Astrocyte of the spinal cord (primary cell): ENCODE data around the gene KRTAP4-3.
A peak's percentile ranks its signal among the peaks of the same experiment; 100 is the strongest.
"Not testable (repeated sequence)": the region's sequence is repeated elsewhere in the genome, so short reads cannot be mapped to it uniquely, and the experiment has no call there.

Experiments used
- DNase-seq: peaks from one replicate; pipeline ENCODE4 v3.0.0; 2011; ENCODE audit warnings: low read depth, low spot score
- H3K4me3 ChIP-seq: 2 replicates; pipeline ENCODE4 v1.5.1; 2011; ENCODE audit warnings: low read depth, mild to moderate bottlenecking, low read length, moderate library complexity
- in situ Hi-C: cut with HindIII; loops from 2 replicates; pipeline ENCODE4 v1.10.0; 2017; ENCODE audit warnings: low sequenced_read_pairs
- TF ChIP-seq, protein P1 (sequence below): IDR thresholded peaks from 2 replicates; pipeline ENCODE4 v1.5.1; 2012; ENCODE audit warnings: low read depth, mild to moderate bottlenecking, low read length, inconsistent platforms

Gene KRTAP4-3

DNA sequence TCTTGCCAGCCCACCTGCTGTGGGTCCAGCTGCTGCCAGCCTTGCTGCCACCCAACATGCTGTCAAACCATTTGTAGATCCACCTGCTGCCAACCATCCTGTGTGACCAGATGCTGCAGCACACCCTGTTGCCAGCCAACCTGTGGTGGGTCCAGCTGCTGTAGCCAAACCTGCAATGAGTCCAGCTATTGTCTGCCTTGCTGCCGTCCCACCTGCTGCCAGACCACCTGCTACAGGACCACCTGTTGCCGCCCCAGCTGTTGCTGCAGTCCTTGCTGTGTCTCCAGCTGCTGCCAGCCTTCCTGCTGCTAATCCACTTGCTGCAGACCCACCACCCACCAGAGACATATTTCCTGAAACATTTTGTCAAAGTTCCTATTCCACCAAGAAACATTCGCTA lies 22.3 kb upstream of the KRTAP4-3 start:
- no peak overlapping the region for H3K4me3 ChIP-seq
- no peak for DNase-seq
- TF ChIP-seq, protein P1, sequence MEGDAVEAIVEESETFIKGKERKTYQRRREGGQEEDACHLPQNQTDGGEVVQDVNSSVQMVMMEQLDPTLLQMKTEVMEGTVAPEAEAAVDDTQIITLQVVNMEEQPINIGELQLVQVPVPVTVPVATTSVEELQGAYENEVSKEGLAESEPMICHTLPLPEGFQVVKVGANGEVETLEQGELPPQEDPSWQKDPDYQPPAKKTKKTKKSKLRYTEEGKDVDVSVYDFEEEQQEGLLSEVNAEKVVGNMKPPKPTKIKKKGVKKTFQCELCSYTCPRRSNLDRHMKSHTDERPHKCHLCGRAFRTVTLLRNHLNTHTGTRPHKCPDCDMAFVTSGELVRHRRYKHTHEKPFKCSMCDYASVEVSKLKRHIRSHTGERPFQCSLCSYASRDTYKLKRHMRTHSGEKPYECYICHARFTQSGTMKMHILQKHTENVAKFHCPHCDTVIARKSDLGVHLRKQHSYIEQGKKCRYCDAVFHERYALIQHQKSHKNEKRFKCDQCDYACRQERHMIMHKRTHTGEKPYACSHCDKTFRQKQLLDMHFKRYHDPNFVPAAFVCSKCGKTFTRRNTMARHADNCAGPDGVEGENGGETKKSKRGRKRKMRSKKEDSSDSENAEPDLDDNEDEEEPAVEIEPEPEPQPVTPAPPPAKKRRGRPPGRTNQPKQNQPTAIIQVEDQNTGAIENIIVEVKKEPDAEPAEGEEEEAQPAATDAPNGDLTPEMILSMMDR: no peak
- in situ Hi-C loops: no loop called here

DNA sequence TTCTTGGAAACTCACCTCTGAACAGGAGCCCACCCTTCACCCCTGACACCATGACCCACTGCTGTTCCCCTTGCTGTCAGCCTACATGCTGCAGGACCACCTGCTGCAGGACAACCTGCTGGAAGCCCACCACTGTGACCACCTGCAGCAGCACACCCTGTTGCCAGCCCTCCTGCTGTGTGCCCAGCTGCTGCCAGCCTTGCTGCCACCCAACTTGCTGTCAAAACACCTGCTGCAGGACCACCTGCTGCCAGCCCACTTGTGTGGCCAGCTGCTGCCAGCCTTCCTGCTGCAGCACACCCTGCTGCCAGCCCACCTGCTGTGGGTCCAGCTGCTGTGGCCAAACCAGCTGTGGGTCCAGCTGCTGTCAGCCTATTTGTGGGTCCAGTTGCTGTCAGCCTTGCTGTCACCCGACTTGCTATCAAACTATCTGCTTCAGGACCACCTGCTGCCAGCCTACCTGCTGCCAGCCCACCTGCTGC lies 21.9 kb upstream of the KRTAP4-3 start, which contains the start of gene KRTAP9-1:
Gene KRTAP9-1, plus strand, starts transcription at position 51 of the 482 bp plus-strand sequence. Its CDS starts 0 bp downstream, at position 51.
- H3K4me3 ChIP-seq, DNase-seq, in situ Hi-C loops: not testable (repeated sequence)

DNA sequence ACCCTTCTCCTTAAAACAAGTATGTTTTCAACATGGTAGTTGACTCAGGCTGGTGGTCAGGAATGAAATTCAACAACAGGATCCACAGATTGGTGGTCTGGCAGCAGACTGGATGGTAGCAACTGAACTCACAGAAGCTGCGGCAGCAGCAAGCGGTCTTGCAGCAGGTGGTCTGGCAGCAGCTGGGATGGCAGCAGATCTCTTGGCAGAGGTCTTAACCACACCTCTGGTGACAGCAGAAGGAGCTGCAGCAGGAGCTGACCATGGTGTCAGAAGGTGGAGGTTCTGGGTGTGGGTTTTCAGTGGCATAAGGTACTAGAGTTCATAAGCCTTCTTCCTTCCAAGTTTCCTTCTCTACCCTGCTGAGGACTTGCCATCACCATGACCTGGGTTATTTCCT lies 18.9 kb upstream of the KRTAP4-3 start:
- no peak overlapping the region for H3K4me3 ChIP-seq
- TF ChIP-seq, protein P1: no peak
- no peak for DNase-seq
- in situ Hi-C loops: no loop called here

DNA sequence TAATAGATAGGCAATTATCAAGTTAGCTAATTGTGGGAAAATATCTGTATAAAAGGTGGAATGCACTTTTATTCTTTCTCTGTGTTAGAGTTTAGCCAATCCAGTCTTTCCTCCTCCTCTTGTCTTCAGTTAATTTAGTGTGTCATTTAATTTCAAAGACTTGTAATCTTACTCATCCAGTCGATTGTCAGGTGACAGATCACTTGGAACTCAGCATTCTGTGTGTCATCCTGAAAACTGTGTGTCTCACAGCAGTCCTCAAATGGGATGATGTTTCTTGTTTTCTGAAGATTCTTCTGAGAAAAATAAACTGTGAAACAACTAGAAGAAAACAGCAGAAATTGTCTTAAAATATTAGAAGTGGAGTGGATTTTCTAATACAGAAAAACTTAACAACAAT lies 17.0 kb upstream of the KRTAP4-3 start:
- in situ Hi-C loops: no loop called here
- TF ChIP-seq, protein P1: no peak
- no peak overlapping the region for H3K4me3 ChIP-seq
- DNase-seq: no peak

DNA sequence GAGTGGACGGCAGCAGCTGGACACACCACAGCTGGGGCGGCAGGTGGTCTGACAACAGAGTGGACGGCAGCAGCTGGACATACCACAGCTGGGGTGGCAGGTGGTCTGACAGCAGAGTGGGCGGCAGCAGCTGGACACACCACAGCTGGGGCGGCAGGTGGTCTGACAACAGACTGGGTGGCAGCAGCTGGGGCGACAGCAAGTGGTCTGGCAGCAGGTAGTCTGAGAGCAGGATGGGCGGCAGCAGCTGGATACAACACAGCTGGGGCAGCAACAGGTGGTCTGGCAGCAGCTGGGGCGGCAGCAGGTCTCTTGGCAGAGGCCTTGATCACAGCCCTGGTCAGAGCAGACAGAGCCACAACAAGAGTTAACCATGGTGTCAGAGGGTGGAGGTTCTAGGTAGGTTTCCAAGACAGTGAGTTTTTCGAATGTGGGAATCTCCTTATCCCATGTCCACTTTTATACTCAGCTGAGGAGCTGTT lies 16.5 kb upstream of the KRTAP4-3 start, which contains the start of gene KRTAP4-1:
Gene KRTAP4-1, minus strand, starts transcription at position 432 of the 482 bp plus-strand sequence. Its CDS starts 57 bp downstream, at position 375.
- DNase-seq: no peak
- TF ChIP-seq, protein P1: no peak
- in situ Hi-C loops: no loop called here
- no peak within 1 kb of the TSS for H3K4me3 ChIP-seq

DNA sequence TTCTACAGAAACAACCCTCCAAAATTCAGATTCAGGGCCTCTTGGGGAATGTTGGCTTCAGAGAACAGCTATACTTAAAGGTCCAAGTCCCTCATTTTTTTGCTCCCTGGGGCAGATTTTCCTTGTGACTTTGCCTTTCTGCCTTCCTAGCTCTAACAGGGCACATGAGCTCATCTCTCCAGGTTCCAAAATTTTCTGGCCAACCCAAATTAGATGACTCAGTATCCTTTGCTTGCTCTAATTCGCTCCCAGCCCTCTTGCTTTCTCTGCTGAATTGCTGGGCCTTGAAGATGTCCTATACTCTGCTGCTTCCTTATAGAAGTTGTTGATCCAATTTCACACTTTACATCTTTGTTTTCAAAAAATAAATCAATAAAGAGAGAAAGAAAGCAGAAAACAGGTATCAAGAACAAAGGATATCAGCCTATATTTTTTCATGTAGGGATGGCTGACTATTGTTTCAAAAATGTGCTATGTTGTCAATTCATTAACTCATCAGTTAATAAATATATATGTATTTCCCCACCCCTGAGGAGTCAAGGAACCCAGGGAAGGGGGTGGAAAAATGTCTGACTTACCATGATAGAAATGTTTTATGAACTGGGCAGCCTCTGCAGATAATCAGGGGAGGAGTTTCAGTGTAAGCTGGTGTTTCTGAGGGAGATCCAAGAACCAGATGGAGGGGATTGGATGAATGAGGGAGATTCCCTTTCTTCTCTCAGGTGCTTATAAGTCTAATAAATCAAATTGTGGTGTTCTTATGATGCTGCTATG lies 11.0 kb upstream of the KRTAP4-3 start:
- in situ Hi-C loops: no loop called here
- TF ChIP-seq, protein P1: no peak
- no peak for DNase-seq
- H3K4me3 ChIP-seq: no peak overlapping the region

DNA sequence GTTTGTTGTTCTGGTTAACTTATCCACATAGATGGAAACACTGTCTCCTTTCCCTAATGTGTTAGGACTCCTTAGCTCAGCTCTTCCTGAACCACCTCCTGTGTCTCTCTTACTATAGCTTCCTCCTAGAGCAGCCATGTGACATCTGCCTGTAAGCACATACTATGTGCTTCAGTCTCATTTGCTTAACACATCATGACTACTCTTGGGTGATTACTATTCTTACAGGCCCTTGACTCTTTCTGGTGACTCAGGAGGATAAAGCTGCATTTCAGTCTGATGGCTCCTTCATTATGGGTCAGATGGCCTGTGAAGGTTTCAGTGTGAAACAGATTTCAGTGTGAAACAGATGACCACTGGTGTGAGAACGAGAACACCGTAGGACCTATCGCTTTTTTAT lies 10.3 kb upstream of the KRTAP4-3 start:
- H3K4me3 ChIP-seq: no peak overlapping the region
- DNase-seq: peak; percentile 5
- in situ Hi-C loops: no loop called here
- TF ChIP-seq, protein P1: no peak
